HepG2 (cell line): ENCODE data around the gene TMEM150C. TPM values are rescaled to one million over a fixed set of nuclear protein-coding genes. Genes with fewer than 3 reads are reported as not detected.

Experiments
- BCL6 ChIP-seq: IDR thresholded peaks from 2 replicates; pipeline ENCODE4 v1.6.1; 2016; ENCODE audit warnings: missing genetic modification reagents, missing compliant biosample characterization
- CEBPB ChIP-seq: IDR thresholded peaks from 2 replicates; pipeline ENCODE4 v1.6.1; 2011; ENCODE audit warnings: low read depth, low read length, improper control_type of control experiment, borderline replicate concordance
- HES4 ChIP-seq: sonication (generic); formaldehyde crosslinking; IDR thresholded peaks from 2 replicates; pipeline ENCODE4 v1.9.0; 2021; ENCODE audit warnings: mild to moderate bottlenecking, missing genetic modification reagents, borderline replicate concordance
- HNF1B ChIP-seq: sonication (generic); formaldehyde crosslinking; IDR thresholded peaks from 2 replicates; pipeline ENCODE4 v1.5.1; 2020; ENCODE audit warnings: mild to moderate bottlenecking, moderate library complexity, missing genetic modification reagents
- KDM2A ChIP-seq: sonication (generic); formaldehyde crosslinking; IDR thresholded peaks from 2 replicates; pipeline ENCODE4 v1.4.0; 2020; ENCODE audit warnings: low read depth, missing genetic modification reagents, borderline replicate concordance
- REL ChIP-seq: sonication (generic); formaldehyde crosslinking; conservative IDR thresholded peaks from 2 replicates; pipeline ENCODE4 v1.8.0; 2022; ENCODE audit warnings: mild to moderate bottlenecking, missing genetic modification reagents, moderate library complexity
- ZNF232 ChIP-seq: sonication (generic); formaldehyde crosslinking; IDR thresholded peaks from 2 replicates; pipeline ENCODE4 v1.4.0; 2020; ENCODE audit warnings: missing genetic modification reagents, borderline replicate concordance
- ZNF552 ChIP-seq: sonication (generic); formaldehyde crosslinking; IDR thresholded peaks from 2 replicates; pipeline ENCODE4 v1.9.0; 2022; ENCODE audit warnings: missing genetic modification reagents, mild to moderate bottlenecking, borderline replicate concordance
- ZNF556 ChIP-seq: sonication (generic); formaldehyde crosslinking; IDR thresholded peaks from 2 replicates; pipeline ENCODE4 v1.4.0; 2020; ENCODE audit warnings: mild to moderate bottlenecking, missing genetic modification reagents, borderline replicate concordance
- ZNF598 ChIP-seq: sonication (generic); formaldehyde crosslinking; IDR thresholded peaks from 2 replicates; pipeline ENCODE4 v1.5.1; 2020; ENCODE audit warnings: mild to moderate bottlenecking, missing genetic modification reagents, borderline replicate concordance
- ZNF784 ChIP-seq: sonication (generic); formaldehyde crosslinking; IDR thresholded peaks from 2 replicates; pipeline ENCODE4 v1.5.1; 2020; ENCODE audit warnings: missing genetic modification reagents, mild to moderate bottlenecking, borderline replicate concordance
- ZSCAN12 ChIP-seq: sonication (generic); formaldehyde crosslinking; IDR thresholded peaks from 2 replicates; pipeline ENCODE4 v1.9.0; 2021; ENCODE audit warnings: mild to moderate bottlenecking, missing genetic modification reagents
- ZSCAN30 ChIP-seq: sonication (generic); formaldehyde crosslinking; IDR thresholded peaks from 2 replicates; pipeline ENCODE4 v1.5.0; 2020; ENCODE audit warnings: mild to moderate bottlenecking, missing genetic modification reagents
- polyA plus RNA-seq, 8 experiments: library from polyadenylated mRNA; depleted of rRNA in 3 of 8; stranded (reverse) in 7 of 8; unstranded in 1 of 8; fragments of >200 nt; fragmentation: Illumina TruSeq in 4 of 8; extraction: Trizol in 4 of 8; gene quantifications; 2 replicates each; pipeline versions ENCODE4 v1.2.1 to v1.2.3, GENCODE V29; 2011 to 2016; ENCODE audit warnings: low read depth in 4 of 8, missing spikeins in 1 of 8, mixed read lengths in 1 of 8; ENCODE audit not compliant: insufficient read depth in 1 of 8
- total RNA-seq, 5 experiments: library from RNA; depleted of rRNA; stranded (reverse); fragments of >200 nt; fragmentation: Illumina TruSeq; extraction: Trizol; gene quantifications; 2 replicates each; pipeline ENCODE4 v1.2.3, GENCODE V29; 2016; ENCODE audit warnings: low read depth in 1 of 5
- TF ChIP-seq, protein P1 (sequence below): IDR thresholded peaks from 2 replicates; pipeline ENCODE4 v1.6.1; 2016; ENCODE audit warnings: missing biosample characterization, missing genetic modification reagents, low read depth
- TF ChIP-seq, protein P2 (sequence below): sonication (generic); IDR thresholded peaks from 2 replicates; pipeline ENCODE4 v1.6.1; 2016; ENCODE audit warnings: low read depth, borderline replicate concordance
- TF ChIP-seq, protein P3 (sequence below): sonication (generic); formaldehyde crosslinking; IDR thresholded peaks from 2 replicates; pipeline ENCODE4 v1.5.0; 2020; ENCODE audit warnings: mild to moderate bottlenecking, missing genetic modification reagents, borderline replicate concordance

TMEM150C gene
- total and polyA plus RNA-seq, 2 of the 13 experiments (the other 11 are each of a cell fraction or from before 2014, with no cell fraction given): 0.33 to 0.42 TPM

DNA sequence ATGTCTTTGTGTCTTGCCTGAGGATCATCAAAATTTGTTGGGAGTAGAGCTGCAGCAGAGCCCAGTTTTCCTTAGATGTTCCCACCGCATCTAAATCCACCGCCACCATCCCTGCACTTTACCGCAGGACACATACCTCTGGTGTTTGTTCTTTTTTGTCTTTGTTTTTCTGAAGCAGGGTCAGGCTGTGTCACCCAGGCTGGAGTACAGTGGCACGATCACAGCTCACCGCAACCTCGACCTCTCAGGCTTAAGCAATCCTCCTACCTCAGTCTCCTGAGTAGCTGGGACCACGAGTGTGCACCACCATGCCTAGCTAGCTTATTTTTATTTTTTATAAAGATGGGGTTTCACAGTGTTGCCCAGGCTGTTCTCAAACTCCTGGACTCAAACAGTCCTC lies 126.8 kb downstream of the TMEM150C start (continued):
- TF ChIP-seq BCL6 (peak; percentile 46), KDM2A (CRISPR knock-in tag) (peak; percentile 38; the same call in 1 of the 2 replicates), ZSCAN12 (CRISPR knock-in tag) (no peak), ZNF556 (CRISPR knock-in tag) (no peak), ZNF598 (CRISPR knock-in tag) (no peak), CEBPB (peak; percentile 77; the same call in 1 of the 2 replicates), ZSCAN30 (no peak), ZNF232 (CRISPR knock-in tag) (no peak), REL (CRISPR knock-in tag) (no peak), HES4 (CRISPR knock-in tag) (no peak), ZNF552 (CRISPR knock-in tag) (no peak), ZNF784 (CRISPR knock-in tag) (no peak), HNF1B (0 out of 2 replicates have a peak, but pooled peaks have one; percentile 47)
- TF ChIP-seq, protein P1, sequence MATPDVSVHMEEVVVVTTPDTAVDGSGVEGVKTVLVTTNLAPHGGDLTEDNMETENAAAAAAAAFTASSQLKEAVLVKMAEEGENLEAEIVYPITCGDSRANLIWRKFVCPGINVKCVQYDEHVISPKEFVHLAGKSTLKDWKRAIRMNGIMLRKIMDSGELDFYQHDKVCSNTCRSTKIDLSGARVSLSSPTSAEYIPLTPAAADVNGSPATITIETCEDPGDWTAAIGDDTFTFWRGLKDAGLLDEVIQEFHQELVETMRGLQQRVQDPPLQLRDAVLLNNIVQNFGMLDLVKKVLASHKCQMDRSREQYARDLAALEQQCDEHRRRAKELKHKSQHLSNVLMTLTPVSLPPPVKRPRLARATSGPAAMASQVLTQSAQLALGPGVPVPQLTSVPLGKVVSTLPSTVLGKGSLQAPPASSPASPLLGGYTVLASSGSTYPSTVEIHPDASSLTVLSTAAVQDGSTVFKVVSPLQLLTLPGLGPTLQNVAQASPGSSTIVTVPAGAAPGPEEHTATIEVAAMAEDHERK (CRISPR knock-in tag): no peak
- TF ChIP-seq, protein P2, sequence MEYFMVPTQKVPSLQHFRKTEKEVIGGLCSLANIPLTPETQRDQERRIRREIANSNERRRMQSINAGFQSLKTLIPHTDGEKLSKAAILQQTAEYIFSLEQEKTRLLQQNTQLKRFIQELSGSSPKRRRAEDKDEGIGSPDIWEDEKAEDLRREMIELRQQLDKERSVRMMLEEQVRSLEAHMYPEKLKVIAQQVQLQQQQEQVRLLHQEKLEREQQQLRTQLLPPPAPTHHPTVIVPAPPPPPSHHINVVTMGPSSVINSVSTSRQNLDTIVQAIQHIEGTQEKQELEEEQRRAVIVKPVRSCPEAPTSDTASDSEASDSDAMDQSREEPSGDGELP: no peak
- TF ChIP-seq, protein P3, sequence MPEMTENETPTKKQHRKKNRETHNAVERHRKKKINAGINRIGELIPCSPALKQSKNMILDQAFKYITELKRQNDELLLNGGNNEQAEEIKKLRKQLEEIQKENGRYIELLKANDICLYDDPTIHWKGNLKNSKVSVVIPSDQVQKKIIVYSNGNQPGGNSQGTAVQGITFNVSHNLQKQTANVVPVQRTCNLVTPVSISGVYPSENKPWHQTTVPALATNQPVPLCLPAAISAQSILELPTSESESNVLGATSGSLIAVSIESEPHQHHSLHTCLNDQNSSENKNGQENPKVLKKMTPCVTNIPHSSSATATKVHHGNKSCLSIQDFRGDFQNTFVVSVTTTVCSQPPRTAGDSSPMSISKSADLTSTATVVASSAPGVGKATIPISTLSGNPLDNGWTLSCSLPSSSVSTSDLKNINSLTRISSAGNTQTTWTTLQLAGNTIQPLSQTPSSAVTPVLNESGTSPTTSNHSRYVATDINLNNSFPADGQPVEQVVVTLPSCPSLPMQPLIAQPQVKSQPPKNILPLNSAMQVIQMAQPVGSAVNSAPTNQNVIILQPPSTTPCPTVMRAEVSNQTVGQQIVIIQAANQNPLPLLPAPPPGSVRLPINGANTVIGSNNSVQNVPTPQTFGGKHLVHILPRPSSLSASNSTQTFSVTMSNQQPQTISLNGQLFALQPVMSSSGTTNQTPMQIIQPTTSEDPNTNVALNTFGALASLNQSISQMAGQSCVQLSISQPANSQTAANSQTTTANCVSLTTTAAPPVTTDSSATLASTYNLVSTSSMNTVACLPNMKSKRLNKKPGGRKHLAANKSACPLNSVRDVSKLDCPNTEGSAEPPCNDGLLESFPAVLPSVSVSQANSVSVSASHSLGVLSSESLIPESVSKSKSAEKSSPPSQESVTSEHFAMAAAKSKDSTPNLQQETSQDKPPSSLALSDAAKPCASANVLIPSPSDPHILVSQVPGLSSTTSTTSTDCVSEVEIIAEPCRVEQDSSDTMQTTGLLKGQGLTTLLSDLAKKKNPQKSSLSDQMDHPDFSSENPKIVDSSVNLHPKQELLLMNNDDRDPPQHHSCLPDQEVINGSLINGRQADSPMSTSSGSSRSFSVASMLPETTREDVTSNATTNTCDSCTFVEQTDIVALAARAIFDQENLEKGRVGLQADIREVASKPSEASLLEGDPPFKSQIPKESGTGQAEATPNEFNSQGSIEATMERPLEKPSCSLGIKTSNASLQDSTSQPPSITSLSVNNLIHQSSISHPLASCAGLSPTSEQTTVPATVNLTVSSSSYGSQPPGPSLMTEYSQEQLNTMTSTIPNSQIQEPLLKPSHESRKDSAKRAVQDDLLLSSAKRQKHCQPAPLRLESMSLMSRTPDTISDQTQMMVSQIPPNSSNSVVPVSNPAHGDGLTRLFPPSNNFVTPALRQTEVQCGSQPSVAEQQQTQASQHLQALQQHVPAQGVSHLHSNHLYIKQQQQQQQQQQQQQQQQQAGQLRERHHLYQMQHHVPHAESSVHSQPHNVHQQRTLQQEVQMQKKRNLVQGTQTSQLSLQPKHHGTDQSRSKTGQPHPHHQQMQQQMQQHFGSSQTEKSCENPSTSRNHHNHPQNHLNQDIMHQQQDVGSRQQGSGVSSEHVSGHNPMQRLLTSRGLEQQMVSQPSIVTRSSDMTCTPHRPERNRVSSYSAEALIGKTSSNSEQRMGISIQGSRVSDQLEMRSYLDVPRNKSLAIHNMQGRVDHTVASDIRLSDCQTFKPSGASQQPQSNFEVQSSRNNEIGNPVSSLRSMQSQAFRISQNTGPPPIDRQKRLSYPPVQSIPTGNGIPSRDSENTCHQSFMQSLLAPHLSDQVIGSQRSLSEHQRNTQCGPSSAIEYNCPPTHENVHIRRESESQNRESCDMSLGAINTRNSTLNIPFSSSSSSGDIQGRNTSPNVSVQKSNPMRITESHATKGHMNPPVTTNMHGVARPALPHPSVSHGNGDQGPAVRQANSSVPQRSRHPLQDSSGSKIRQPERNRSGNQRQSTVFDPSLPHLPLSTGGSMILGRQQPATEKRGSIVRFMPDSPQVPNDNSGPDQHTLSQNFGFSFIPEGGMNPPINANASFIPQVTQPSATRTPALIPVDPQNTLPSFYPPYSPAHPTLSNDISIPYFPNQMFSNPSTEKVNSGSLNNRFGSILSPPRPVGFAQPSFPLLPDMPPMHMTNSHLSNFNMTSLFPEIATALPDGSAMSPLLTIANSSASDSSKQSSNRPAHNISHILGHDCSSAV (CRISPR knock-in tag): no peak
